HG02852 (cell line): ENCODE data around the gene PPP3CA.
"Not testable (repeated sequence)": the region's sequence is repeated elsewhere in the genome, so short reads cannot be mapped to it uniquely, and the experiment has no call there.

Experiments used
- ATAC-seq: cut with Tn5 transposase; IDR thresholded peaks from one replicate; pipeline ENCODE4 v1.9.1; 2021; ENCODE audit warnings: mild to moderate bottlenecking, moderate library complexity; ENCODE audit not compliant: unreplicated experiment

PPP3CA gene

DNA sequence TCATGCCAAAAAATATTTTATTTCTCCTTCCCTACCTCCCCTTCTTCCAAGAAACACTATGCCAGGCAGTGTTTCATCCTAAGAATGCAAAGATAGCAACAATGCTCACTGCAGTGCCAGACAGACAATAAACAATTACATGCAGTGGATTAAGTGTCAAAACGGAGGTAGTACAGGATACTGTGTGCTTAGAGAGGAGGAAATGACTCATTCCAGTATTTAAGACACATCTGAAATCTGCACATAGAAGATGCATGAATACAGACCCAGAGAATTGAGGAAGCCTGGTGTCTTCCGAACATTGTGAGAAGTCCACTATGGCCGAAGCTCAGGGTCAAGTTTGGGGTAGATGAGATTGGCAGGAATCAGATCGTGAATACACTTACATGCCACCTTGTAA lies 326.4 kb downstream of the PPP3CA start:
- peak; percentile 58 for ATAC-seq

DNA sequence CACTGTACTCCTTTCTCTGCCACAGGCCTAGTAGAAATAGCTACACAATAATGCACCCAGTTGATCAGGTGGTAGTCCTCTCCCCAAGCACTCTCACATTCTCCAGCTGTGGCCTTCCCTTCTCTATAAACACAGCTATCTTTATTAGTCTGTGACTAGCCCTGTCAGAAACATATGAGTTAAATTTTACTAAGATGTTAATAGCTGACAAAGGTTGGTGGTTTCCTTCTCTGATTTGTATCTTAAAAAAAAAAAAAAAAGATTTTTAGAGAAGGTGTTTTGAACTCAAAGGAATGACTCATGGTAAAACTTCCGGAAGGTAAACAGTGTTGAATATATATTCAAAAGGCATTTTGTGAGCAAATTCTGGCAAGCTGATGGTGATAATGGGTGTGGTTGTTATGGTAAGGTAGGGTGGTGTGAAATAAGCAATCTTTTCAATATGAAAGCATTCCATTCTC lies 327.4 kb downstream of the PPP3CA start:
- ATAC-seq = peak; percentile 46

DNA sequence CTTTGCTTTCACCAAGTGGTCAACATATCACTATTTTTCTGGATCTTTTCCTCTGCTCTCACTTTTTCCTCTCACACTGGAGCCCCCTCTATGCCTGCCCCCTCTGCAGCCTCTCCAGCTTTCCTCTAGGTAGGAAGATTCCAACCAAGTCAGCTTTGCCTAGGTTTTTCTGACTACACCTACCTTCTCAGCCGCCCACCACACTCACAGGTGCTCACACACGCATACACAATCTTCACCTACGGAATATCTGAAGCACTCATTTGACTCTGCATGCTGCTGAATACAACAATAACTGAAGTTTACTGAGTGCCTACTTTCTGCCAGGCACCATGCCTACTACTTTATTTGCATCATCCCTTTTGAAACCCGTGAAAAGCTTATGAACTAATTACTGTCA lies 328.0 kb downstream of the PPP3CA start:
- no peak for ATAC-seq

DNA sequence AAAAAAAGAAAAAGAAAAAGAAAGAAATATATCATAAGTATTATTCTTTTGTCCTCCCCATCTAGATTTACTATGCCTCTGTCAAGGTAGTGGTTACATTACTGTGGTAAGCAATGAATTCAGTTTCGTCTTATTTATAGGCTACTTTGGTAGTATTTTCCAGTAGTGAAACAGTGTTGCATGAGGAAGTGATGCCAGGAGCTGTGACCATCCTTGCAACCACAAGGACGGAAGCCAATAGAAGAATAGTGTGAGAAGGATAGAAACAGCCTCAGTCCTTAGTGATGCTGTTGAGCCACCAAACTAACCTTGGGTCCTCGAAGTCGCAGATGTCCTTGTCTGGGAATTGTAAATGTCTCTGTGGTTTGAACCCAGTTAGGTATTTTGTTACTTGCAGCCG lies 328.5 kb downstream of the PPP3CA start:
- peak; percentile 68 for ATAC-seq

DNA sequence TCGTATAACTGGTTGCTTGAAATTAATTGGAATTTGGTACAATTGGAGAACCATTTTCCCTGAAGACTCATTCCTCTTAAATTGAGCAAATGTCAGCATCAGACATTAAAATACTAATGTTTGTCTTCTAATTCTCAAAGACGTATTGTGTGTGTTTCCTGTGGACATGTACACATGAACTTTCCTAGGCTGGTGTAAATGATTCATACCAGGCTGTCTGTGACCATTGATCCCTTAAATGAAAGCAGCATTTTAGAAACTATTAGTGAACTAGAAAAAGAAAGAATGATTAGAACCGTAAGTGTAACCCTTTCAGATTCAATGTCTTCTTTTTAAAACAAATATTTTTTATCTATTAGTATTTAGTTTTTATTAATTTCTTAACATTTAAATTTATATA lies 332.9 kb downstream of the PPP3CA start:
- peak; percentile 32 for ATAC-seq

DNA sequence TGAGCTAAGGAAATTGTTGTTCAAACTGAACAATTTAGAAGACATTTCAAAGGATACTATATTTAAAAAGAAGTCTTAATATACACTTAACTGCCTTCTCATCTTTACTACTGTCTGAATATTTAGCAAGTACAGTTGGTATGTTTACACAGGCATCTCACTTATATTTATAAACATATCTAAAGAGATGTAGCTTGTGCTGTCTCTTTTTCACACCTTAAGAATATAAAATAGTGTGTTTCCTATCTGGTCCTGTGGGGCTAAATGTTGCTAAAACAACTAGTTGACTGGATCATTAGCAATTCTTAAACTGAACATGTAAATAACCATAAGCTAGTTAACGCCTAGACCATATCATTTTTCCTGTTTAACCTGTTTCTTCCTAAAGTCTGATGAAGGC lies 336.3 kb downstream of the PPP3CA start:
- ATAC-seq = no peak

DNA sequence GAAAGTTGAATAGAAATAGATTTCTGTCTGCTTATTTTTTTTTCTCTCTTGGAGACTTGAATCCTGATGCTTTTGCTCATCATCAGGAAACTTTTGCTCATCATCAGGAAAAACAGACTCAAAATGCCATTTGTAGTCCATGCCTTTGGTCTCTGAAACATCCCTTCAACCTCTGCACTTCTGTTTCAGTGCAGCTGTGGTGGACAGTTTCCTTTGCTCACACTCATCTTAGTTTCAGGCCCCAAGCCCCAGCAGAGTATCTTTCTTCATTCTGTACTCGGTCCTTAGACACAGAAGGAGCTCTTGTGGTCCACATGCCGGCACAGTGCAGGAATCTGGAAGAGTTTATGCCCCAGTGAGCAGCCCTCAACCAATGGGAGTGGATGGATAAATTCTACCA lies 337.9 kb downstream of the PPP3CA start:
- ATAC-seq = peak; percentile 64

DNA sequence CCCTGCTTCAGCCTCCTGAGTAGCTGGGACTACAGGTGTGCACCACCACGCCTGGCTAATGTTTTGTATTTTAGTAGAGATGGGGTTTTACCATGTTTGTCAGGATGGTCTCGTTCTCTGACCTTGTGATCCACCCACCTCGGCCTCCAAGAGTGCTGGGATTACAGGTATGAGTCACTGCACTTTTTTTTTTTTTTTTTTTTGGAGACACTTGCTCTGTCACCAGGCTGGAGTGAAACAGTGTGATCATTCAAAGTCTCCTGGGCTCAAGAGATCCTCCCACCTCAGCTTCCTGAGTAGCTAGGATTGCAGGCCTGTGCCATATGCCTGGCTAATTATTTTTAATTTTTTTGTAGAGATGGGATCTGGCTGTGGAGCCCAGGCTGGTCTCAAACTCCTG lies 338.8 kb downstream of the PPP3CA start:
- ATAC-seq = no peak

DNA sequence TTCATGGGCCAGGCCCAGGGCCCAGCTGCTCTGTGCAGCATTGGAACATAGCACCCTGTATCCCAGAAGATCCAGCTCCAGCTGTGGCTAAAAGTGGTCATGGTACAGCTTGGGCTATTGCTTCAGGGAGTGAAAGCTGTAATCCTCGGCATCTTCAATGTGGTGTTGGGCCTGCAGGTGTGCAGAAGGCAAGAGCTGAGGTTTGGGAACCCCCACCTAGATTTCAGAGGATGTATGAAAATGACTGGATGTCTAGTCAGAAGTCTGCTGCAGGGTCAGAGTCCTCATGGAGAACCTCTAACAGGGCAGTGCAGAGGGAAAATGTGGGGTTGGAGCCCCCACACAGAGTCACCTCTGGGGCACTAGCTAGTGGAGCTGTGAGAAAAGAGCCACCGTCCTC lies 341.7 kb downstream of the PPP3CA start:
- peak; percentile 58 for ATAC-seq

DNA sequence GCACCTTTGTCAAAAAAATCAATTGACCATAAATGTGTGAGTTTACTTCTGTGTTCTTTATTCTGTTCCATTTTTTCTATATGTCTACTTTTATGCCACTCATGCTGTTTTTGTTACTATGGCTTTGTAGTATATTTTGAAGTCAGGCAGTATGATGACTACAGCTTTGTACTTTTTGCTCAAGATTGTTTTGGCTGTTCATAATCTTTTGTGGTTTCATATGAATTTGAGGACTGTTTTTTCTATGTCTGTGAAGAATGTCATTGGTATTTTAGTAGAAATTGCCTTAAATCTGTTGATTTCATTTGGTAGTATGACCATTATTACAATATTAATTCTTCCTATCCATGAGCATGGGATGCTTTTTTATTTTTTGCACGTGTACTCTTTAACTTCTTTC lies 346.8 kb downstream of the PPP3CA start:
- ATAC-seq = no peak

DNA sequence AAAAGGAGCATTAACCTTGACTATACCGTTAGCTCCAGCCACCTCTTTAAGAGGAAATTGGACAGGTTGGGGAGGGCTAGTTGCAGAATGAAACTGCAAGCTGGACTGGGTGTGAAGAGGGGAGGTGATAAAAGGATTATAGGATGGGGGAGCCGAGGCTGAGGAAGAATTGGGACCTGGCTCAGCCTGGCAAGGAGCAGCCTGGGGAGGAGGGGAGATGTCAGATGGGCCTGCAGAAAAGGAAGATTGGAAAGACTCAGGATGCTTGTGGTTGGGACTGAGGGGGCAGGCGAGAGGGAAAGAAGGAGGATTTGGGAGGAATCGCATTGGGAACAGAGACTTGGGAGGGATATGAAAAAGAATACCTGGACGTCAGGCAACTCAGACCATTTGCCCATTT lies 351.7 kb downstream of the PPP3CA start:
- no peak for ATAC-seq

DNA sequence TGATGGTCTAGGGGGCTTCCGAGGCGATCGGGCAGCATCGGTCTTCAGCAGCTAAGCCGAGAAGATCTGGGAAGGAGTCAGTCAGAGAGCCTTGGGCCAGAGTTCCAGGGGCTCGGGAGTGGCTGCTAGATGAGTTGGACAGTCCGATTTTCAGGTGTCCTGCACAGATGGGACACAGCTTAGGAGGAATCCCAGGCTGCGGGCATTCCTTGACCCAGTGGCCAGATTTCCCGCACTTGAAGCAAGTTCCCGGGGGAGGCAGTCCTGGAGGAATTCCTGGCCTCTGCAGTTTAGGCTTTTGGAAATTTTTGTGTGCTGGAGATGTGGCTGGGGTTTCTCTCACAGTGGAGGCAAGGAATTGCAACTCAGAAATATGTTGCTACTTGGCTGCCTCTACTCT lies 352.3 kb downstream of the PPP3CA start:
- ATAC-seq = not testable (repeated sequence)

DNA sequence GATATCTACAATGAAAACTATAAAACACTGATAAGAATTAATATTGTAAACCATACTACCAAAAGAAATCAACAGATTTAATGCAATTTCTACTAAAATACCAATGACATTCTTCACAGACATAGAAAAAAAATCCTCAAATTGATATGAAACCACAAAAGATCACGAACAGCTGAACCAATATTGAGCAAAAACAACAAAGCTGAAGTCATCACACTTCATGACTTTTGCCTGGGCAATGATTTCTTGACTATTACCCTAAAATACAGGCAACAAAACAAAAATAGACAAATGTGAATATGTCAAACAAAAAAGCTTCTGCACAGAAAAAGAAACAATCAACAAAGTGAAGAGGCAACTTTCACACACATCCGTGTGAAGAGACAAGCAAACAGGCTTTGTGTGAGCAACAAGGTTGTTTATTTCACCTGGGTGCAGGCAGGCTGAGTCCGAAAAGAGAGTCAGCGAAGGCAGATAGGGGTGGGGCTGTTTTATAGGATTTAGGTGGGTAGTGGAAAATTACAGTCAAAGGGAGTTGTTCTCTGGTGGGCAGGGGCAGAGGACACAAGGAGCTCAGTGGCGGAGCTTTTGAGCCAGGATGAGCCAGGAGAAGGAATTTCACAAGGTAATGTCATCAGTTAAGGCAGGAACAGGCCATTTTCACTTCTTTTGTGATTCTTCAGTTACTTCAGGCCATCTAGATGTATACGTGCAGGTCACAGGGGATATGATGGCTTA lies 355.8 kb downstream of the PPP3CA start:
- not testable (repeated sequence) for ATAC-seq

DNA sequence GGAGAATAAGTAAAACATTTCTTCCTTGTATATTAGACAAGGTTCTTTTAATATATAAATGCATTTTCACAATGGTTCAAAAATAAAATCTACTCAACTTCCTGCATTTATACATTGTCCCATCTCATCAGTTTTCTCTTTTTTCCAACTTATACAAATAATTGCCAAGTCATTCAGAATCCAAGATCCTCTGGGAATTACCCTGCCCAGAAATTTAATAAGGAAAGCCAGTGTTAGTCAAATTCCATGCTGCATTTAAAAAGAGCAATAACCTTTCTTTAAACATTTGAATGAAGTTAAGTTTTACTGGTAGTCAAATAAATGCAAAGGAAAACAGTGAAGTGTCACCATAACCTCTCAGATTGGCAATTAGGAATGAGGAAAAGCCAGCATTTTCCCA lies 357.9 kb downstream of the PPP3CA start:
- no peak for ATAC-seq

DNA sequence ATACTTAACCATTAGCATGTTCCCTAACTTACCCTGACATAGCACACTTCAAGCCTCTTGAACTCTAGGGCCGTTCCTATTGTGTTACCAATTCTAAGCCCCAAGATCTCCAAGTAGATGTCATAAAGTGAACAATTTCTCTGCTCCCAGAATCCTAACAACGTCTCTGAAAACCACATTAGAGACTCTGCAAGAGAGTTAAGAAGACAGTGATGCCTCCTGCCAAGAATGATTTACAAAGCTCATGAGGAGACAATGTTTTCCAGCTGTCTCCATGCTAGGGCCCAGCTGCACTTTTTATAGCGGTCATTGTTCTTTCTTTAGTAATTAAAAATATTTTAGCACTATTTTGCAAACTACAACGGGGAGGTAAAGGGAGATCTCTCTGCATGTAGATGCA lies 358.4 kb downstream of the PPP3CA start:
- ATAC-seq = no peak

DNA sequence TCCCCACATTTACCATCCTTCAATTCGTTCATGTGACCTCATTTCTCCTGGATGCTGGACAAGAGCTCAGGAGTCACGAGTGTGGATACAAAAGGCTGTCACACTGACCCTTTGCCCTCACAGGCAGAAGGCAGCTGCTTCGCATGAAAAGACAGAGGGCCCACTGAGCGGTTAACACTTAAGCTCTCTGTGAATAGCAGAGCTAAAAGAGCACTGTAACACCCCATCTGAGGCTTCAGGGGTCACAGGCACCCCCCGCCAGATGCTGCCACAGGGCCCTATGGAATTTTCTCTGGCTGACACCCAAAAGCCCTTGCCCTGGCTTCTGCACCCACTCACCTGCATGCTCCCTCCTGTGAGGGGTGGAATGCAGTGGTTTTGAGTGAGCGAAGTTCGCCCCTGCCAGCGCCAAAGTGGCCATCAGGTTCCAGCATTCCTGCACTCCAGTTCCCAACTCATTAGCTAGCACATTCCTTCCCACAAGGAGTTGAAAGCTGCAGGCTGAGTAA lies 360.9 kb downstream of the PPP3CA start:
- no peak for ATAC-seq

DNA sequence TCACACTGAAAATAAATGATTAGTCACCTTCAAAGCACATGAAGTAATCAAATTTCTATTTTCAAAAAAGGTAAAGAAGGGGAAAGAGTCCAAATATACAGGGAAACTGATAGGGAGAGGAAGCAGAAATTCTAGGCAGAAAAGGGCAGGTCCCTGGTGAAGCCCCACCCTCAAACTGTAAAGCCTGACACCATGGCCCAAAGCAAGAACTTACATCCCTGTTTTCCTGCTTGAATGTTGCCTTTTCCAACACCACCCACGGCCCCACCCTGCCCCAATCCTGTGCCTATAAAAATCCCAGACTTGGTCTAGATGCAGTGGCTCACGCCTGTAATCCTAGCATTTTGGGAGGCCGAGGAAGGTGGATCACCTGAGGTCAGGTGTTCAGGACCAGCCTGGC lies 361.8 kb downstream of the PPP3CA start:
- no peak for ATAC-seq

DNA sequence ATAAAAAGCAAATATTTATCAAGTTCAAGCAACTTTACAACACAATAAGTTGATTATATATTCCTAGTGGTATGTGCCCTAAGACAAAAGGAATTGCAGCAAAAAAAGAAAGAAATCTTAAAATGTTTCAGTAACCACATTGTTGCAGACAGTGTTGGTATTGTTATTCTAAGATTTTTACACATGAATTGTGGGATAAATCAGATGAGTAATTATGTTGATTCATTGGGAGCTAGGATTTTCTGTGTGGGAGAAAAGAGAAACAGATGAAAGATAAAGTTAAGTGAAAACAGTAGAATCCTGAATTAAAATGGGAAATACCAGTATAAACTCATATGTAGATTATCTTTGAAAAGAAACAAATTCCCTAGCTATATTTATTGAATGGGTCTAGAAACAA lies 362.4 kb downstream of the PPP3CA start:
- no peak for ATAC-seq

DNA sequence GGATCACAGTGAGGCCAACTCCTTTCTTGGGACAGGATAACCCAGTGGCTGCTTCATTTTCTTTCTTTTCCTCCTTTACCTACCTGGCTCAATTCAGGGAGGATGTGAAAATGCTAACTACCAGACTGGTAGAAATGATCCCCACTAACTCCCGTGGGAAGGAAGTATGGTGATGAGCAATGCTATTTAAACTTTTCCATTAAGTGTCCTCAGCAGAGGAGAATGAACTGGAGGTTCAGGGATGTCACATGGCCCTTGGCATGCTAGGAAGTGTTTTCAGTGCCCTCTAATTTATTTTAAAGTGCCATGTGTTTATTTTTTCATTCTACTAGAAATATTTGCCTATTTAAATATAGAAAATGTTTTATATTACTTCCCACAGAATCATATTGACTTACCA lies 363.9 kb downstream of the PPP3CA start:
- ATAC-seq = no peak

DNA sequence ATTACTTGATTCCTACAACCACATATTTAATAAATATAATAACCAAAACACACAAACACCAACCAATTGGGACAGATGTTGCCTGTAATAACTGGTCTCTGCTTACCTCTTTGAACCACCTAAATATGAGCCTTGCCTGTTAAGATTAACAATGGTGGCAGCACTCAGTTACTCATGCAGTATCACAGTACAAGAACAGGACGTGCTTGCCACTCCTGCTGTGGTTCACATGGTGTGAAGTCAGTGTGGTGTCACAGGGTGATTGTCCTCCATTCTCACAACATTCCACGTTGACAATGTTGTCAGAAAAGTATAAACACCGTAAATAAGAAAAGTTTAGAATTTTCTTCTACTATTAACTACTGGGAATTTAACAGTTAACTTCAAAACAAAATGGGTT lies 365.0 kb downstream of the PPP3CA start:
- no peak for ATAC-seq

DNA sequence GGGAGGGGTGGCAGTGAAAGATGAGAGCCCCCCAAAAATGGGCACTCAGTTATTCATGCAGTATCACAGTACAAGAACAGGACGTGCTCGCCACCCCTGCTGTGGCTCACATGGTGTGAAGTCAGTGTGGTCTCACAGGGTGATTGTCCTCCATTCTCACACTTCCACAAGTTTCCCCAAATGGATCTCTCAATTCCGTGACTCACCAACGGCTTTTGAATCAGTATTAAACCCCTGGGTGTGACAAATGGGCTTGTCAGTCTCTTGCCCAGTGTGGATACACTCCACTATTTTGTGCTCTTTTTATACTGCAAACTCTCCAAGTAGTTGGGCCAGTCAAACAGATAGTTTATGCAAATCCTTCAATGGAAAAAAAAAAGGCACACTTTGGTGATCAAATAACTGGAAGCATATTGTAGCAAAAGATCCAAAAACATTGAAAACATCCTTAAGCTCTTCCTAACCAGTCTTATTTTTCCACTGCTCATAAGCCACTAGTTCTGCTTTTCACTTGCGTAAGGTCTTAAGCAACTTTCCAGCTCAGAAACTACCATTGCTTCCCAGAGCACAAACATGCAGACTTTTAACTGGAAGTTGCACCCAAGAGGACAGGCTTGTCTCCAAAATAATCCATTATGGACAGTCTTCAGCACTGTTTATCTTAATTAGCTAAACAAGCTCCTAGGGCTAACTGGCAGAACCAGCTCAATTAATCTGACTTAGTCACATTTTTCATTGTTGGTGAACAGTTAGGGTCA lies 365.7 kb downstream of the PPP3CA start:
- ATAC-seq = no peak

DNA sequence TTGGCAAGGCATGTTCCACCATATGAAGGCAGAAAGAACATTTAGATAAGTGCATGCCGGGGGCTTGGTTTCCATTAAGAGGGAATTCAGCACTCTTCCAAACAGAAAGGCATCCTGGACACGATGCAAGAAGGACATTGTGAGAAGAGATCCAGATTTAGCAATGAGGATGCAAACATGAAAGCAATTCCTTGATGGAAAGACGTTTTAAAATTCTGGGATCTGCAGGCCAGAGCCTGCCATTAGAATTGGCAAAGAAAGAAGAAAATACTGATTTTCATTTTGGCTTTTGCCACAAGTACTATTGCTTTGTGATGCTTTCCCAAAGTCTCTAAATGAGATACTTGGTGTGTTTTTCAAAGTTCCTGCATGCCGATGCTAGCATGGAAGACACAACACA lies 367.6 kb downstream of the PPP3CA start:
- no peak for ATAC-seq
